Gastroesophageal sphincter (tissue), 4 donors: ENCODE data around the gene ARHGEF5. TPM values are rescaled to one million over a fixed set of nuclear protein-coding genes. Genes with fewer than 3 reads are reported as not detected.

Experiments
- ATAC-seq: fragments of 150-250 bp; one replicate; pipeline ENCODE4 v1.9.1; 2016; ENCODE audit warnings: mild to moderate bottlenecking, moderate library complexity
- H3K27ac ChIP-seq, 4 donors: fragments of 200-600 bp; sonication (generic) in 3 of 4; 1 replicate in 3 of 4; 2 replicates in 1 of 4; pipeline ENCODE4 v1.5.1; 2016 to 2019
- H3K27me3 ChIP-seq: fragments of 200-600 bp; sonication (generic); one replicate; pipeline ENCODE4 v1.5.1; 2019
- H3K36me3 ChIP-seq, 2 donors: fragments of 200-600 bp; sonication (generic); one replicate each; pipeline ENCODE4 v1.5.1; 2019; ENCODE audit warnings: control low read depth in 1 of 2
- H3K4me1 ChIP-seq, 3 donors: fragments of 200-600 bp; sonication (generic); 1 replicate in 2 of 3; 2 replicates in 1 of 3; pipeline ENCODE4 v1.5.1; 2016 to 2019; ENCODE audit warnings: control low read depth in 2 of 3
- H3K4me3 ChIP-seq, 2 donors: fragments of 200-600 bp; sonication (generic); one replicate each; pipeline ENCODE4 v1.5.1; 2019; ENCODE audit warnings: mild to moderate bottlenecking in 1 of 2, moderate library complexity in 1 of 2
- H3K9me3 ChIP-seq, 3 donors: fragments of 200-600 bp; sonication (generic); one replicate each; pipeline ENCODE4 v1.5.1; 2017 to 2019; ENCODE audit warnings: control low read depth in 2 of 3
- CTCF ChIP-seq, 4 experiments: fragments of 200-600 bp in 2 of 4; fragments of 450-650 bp in 2 of 4; sonication (generic) in 1 of 4; IDR thresholded peaks; one replicate each; pipeline ENCODE4 v1.5.1; 2017 to 2019; ENCODE audit warnings: antibody characterized with exemption in 4 of 4, mild to moderate bottlenecking in 2 of 4, moderate library complexity in 2 of 4
- EP300 ChIP-seq: sonication (generic); formaldehyde crosslinking; IDR thresholded peaks from one replicate; pipeline ENCODE4 v1.6.1; 2017; ENCODE audit warnings: antibody characterized with exemption, mild to moderate bottlenecking
- POLR2A ChIP-seq, 2 donors: fragments of 450-650 bp; IDR thresholded peaks; one replicate each; pipeline ENCODE4 v1.6.1; 2017; ENCODE audit warnings: antibody characterized with exemption in 2 of 2, mild to moderate bottlenecking in 2 of 2, moderate library complexity in 1 of 2
- POLR2AphosphoS5 ChIP-seq: sonication (generic); formaldehyde crosslinking; IDR thresholded peaks from one replicate; pipeline ENCODE4 v1.6.1; 2017; ENCODE audit warnings: antibody characterized with exemption
- WGBS, 2 donors: methylation state at CpG; one replicate each; pipeline ENCODE4 v1.1.5; 2018; ENCODE audit warnings: low coverage in 1 of 2; 5-methylcytosine and 5-hydroxymethylcytosine counted together
- total RNA-seq, 4 donors: library from RNA; depleted of rRNA; stranded (reverse); fragments of >200 nt; gene quantifications; one replicate each; pipeline ENCODE4 v1.1.0, GENCODE V29; 2016

The ARHGEF5 gene
- total RNA-seq, 4 donors from 2014 or later, result 2.6 to 13.3 (median 5.2) TPM

GRCh38 chr7:144378651-144379050 is 23.4 kb downstream of the ARHGEF5 start:
- H3K36me3 ChIP-seq, result peaks cover 0 to 35% of the 10 kb centered on the region in 2 donors
- H3K27me3 ChIP-seq, result no peaks in the 10 kb centered on the region
- no peak overlapping the region for H3K27ac ChIP-seq
- 80 to 89% methylated on average over 1 to 2 of the region's 9 CpGs for WGBS, 2 donors
- H3K9me3 ChIP-seq, result no peaks in the 10 kb centered on the region
- no peaks in the 10 kb centered on the region for H3K4me1 ChIP-seq
- no peak for ATAC-seq
- TF ChIP-seq CTCF (IDR thresholded peaks at IDR 0.05) (no peak), EP300 (no peak), POLR2A (IDR thresholded peaks at IDR 0.05) (no peak), POLR2AphosphoS5 (no peak)
- H3K4me3 ChIP-seq, result no peak overlapping the region

- Histone ChIP-seq H3K4me1 (no peaks in the 10 kb centered on the region), H3K36me3 (peaks cover 0 to 35% of the 10 kb centered on the region in 2 donors), H3K9me3 (no peaks in the 10 kb centered on the region), H3K27me3 (no peaks in the 10 kb centered on the region), H3K27ac (no peak overlapping the region), H3K4me3 (no peak overlapping the region)
- ATAC-seq, result no peak
- WGBS, 2 donors, result 90 to 100% methylated on average over 2 to 4 of the region's 11 CpGs
- TF ChIP-seq CTCF (IDR thresholded peaks at IDR 0.05) (no peak), POLR2A (IDR thresholded peaks at IDR 0.05) (no peak)
Observed at GRCh38 chr7:144379776-144380384, 24.7 kb downstream of the ARHGEF5 start.

- Histone ChIP-seq H3K9me3 (no peaks in the 10 kb centered on the region), H3K27me3 (no peaks in the 10 kb centered on the region), H3K4me1 (no peaks in the 10 kb centered on the region), H3K4me3 (no peak overlapping the region), H3K27ac (no peak overlapping the region), H3K36me3 (peaks cover 0 to 15% of the 10 kb centered on the region in 2 donors)
- ATAC-seq, result no peak
- TF ChIP-seq POLR2AphosphoS5, result no peak
- TF ChIP-seq POLR2A (IDR thresholded peaks at IDR 0.05), result no peak
- TF ChIP-seq EP300, result no peak
- TF ChIP-seq CTCF (IDR thresholded peaks at IDR 0.05), result no peak
- 68 to 72% methylated on average over 4 of the region's 4 CpGs for WGBS, 2 donors
Observed at GRCh38 chr7:144384071-144384470, 28.9 kb downstream of the ARHGEF5 start.

GRCh38 chr7:144384555-144385245 is 29.5 kb downstream of the ARHGEF5 start:
- ATAC-seq, result no peak
- H3K4me1 ChIP-seq, result no peaks in the 10 kb centered on the region
- 44 to 68% methylated on average over 4 to 11 of the region's 12 CpGs for WGBS, 2 donors
- no peak overlapping the region for H3K27ac ChIP-seq
- no peak overlapping the region for H3K4me3 ChIP-seq
- H3K36me3 ChIP-seq, result peaks cover 0 to 9% of the 10 kb centered on the region in 2 donors
- H3K27me3 ChIP-seq, result no peaks in the 10 kb centered on the region
- H3K9me3 ChIP-seq, result no peaks in the 10 kb centered on the region
- TF ChIP-seq CTCF (IDR thresholded peaks at IDR 0.05) (no peak), POLR2AphosphoS5 (no peak), EP300 (no peak), POLR2A (IDR thresholded peaks at IDR 0.05) (no peak)

- Histone ChIP-seq H3K4me3 (no peak overlapping the region), H3K36me3 (no peaks in the 10 kb centered on the region), H3K4me1 (peaks cover 0 to 17% (median 0%) of the 10 kb centered on the region in 3 donors), H3K27ac (no peak overlapping the region), H3K9me3 (no peaks in the 10 kb centered on the region), H3K27me3 (no peaks in the 10 kb centered on the region)
- TF ChIP-seq CTCF (IDR thresholded peaks at IDR 0.05) (no peak), POLR2AphosphoS5 (no peak), POLR2A (IDR thresholded peaks at IDR 0.05) (no peak), EP300 (no peak)
- no peak for ATAC-seq
Observed at GRCh38 chr7:144386741-144387140, 31.5 kb downstream of the ARHGEF5 start.
